Mucosa of gallbladder (tissue), 1 donor: ENCODE data around the gene JADE2. TPM values are rescaled to one million over a fixed set of nuclear protein-coding genes. Genes with fewer than 3 reads are reported as not detected.
"Not testable (repeated sequence)": the region's sequence is repeated elsewhere in the genome, so short reads cannot be mapped to it uniquely, and the experiment has no call there.

ENCODE experiments used
- DNase-seq: peaks from one replicate; pipeline ENCODE4 v3.0.0-alpha.2; 2020; ENCODE audit warnings: low spot score
- total RNA-seq: library from RNA; stranded (reverse); gene quantifications from one replicate; pipeline ENCODE4 v1.2.1, GENCODE V29; 2021
- donor health status: DM: no; HTN: no; CAD: no.

The JADE2 gene
- total RNA-seq, 1 donor from 2014 or later: 83.1 TPM

DNA sequence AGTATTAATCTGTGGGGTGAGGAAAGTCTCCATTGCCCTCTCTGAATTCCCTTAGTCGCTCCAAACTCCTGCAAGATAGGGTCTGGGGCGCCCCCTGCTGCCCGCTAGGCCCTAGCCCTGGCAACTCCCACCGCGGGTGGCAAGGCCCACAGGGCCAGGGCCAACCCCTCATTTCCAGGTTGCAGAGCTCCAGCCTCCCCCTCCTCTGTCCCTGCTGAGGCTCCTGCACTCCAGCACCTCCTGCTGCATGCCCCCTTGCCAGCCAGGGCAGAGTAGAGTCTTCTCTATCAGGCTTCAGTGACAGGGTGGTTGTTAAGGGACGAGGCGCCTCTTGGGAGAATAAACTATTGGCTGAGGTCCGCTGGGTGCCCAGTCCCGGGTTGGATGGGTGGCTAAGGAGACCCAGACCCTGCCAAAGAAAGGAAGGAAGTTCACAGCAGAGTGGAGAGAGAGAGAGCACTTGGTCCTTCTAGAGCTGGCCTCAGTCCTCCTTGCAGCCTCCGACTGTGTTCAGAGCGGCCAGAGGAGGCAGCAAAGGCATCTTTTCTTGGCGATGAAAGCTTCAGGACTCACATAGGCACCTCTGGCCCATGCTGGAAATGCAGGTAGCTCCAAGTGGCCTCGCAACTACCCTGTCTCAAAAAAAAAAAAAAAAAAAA lies 61.5 kb downstream of the JADE2 start:
- DNase-seq: peak; percentile 78

DNA sequence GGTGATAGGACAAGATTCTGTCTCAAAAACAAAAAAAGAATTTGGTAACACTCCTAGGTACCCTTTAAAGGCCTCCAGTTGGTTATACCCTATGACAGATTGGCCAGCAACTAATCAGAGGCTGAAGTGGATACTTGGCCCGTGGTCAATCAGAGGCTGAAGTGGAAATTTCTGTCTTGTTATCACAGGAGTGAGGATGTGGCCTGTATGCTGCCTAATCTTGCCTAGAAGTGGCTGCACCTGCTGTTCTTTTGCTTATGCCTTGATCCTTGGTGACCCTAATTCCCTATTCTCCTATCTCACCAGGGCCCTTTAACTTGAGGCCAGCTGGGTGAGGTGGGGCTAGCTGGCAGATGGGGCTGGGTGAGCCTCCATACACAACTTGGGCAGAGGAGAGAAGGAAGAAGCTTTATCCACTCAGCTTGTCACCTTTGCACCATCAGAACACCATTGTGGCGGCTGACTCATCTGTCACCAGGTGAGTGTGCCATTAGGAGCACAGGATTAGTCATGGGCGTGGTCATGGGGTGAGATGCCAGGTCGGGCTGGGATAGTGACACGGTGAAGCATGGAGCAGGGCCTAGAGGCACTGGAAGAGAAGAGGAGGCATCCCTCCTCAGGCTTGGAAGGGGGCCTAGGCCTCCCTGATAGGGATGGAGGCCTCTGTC lies 65.7 kb downstream of the JADE2 start:
- DNase-seq: peak; percentile 78

DNA sequence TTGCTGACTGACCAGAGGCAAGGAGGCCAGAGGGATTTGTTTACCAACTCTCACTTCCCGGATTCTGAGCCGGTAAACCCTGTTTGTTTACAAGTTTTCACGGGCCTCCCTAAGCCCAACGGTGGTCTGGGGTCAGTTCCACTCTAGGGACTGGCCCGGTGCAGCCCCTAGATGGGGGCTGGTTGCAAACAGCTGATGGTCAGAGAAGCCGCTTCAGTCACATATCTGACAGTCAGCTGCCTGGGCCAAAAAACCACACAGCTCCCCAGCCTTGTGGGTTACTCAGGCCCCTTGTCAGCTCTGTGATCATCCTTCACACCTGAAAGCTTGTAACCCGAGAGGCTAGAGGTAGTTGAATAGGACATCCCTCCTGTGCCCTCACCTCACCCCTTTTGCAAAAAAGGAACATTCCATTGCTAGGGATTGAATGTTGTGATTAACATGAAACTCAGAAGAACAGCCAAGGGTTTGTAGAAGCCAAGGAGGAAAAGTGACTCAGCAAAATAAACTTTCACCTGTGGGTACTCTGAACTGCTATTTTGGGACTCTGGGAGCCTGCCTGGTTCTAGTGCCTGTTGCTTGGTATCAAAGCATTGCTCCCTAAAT lies 66.8 kb downstream of the JADE2 start:
- no peak for DNase-seq

DNA sequence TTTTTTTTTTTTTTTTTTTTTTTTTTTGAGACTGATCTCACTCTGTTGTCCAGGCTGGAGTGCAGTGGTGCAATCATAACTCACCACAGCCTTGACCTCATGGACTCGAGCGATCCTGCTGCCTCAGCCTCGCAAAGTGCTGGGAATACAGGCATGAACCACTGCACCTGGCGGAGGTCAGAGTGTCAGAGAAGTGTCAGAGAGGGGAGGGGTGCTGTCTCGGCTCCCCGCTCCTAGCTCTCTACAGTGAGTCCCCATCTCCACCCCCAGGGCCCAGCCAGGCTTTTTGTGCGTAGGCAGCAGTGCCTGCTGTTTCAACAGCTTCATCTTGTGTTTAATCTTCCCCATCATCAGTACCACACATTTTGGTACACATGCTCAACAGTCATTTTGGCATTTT lies 68.9 kb downstream of the JADE2 start:
- no peak for DNase-seq

DNA sequence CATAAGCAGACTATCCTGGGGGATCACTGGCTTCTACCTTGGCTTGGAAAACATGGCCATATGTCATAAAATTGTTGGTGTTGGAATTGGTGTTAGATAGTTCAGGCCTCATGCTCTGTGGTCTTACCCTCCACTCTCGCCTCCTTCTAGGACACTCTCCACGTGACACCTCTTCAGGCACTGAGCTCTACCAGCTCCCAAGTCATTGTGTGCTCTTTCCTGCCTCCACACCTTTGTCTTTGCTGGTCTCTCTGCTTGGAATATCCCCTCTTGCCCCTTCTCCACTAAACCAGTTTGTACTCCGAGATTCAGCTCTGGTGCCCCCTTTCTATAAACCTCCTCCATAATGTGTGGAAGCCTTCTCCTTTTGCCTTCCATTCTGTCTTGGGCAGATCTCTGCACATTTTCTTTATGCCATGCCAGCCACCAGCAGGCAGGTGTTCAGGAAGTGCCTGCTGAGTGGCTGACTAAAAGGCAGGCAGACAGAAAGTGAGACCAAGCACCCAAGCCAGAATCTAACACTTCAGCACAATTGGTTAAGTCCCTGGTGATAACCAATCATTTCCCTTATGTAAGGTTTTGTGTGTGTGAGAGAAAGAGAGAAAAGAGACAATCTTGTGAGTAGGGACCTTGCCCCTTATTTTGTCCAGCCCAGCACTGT lies 69.5 kb downstream of the JADE2 start:
- no peak for DNase-seq

DNA sequence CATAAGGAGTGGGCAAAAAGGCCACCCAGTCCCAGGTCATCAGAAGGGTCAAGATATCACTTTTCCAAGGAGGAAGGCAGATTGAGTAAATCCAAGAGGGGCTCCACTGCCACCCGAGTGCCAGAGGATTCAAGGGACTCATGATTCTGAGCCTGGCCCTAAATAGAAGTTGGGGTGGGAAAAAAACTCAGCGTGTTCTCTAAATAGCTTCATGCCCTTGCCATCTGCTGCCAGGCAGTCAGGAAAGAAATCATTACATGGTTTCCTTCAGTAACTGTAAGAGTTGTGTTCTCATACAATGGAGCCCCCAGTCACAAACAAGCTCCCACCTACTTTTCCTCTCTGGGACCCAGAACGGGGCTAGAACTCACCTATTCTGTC lies 70.0 kb downstream of the JADE2 start:
- no peak for DNase-seq

DNA sequence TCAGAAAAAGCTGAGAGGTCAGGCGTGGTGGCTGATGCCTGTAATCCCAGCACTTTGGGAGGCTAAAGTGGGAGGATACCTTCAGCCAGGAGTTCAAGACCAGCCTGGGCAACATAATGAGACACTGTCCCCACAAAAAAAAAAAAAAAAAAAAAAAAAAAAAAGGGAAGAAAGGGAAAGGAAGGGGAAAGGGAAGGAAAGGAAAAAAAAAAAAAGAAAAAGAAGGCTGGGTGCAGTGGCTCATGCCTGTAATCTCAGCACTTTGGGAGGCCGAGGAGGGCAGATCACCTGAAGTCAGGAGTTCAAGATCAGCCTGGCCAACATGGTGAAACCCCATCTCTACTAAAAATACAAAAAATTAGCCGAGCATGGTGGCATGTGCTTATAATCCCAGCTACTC lies 74.3 kb downstream of the JADE2 start:
- not testable (repeated sequence) for DNase-seq

DNA sequence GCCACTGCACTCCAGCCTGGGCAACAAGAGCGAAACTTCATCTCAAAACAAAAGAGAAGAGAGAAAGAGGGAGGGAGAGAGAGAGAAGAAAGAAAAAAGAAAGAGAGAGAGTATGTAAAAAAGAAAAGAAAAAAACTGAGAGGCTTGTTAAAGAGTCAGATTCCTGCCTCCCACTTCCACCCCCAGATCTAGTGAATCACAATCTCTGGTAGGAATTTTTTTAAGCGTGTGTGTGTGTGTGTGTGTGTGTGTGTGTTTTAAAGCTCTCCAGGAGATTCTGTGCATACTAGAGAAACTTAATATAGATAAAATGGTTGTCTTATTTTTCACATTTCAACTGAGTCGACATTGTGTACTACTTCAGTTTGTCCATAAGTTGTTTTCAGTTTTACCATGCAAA lies 75.1 kb downstream of the JADE2 start:
- no peak for DNase-seq

DNA sequence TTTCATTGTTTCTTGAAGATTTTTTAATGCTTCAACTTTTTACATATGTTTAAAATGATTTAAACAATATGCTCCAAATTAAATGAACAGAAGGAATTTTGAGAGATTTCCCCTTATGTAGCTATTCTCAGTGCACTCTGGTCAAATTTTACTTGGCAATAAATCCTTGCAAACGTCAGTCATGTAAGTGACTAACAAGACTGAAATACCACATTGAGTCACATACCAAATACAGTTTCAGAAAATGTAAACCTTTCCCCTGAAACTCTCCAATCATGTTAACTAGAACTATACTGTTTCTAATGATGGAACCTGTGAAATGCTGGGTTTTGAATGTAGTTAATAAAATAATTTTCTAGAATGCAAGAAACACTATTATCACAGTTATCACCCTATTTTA lies 77.6 kb downstream of the JADE2 start:
- no peak for DNase-seq

DNA sequence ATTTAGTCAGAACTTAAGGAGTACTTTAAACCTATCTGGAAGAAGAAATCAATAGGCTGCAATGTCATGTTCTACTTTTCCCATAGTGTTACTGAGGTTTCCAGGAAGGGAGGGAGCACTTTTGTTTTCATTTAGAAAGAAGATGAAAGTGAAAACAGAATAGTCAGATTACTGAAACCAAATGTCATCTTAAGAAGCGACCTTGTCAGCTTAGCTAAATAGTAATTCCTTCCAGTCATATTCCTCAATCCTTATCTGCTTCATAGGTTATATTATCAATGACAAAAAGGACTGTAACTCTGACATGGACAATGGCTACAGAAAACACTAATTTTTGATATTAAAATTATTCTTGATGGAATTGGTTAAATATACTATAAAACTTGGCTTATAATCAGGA lies 79.4 kb downstream of the JADE2 start:
- DNase-seq: no peak

DNA sequence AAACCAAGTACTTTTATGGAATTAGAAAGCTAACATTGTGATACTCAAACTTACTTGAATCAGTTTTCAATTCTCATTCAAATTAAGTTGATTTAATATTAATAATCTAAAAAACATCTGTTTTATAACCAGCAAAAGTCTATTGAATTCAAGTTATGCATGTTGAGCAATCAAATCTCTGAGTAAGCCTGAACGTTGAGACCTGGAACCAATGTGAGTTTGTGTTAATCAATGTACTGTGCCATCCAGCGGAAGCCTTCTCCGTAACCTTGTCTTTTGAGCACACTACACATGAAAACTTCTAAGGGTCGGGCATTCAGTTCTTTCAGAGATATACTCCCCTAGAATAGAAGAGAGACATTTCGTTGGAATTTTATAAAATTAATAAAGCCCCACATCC lies 81.3 kb downstream of the JADE2 start:
- no peak for DNase-seq

DNA sequence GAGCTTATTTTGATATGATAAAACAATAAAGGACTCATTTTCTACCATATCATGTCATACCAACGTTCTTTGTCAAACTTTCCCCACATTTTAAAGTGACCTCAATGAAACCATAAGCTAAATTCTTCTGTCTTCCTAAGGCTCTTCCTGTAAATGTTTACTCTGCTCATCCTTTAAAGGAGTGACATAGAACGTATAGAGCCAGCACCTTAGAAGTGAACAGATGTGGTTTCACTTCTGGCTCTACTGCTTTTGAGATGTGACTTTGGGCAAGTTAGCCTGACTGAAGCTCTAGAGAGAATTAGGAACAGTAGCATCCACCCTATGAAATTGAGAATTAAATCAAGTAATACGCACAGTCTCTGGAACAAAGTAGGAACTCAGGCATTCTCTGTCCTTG lies 83.1 kb downstream of the JADE2 start:
- no peak for DNase-seq

DNA sequence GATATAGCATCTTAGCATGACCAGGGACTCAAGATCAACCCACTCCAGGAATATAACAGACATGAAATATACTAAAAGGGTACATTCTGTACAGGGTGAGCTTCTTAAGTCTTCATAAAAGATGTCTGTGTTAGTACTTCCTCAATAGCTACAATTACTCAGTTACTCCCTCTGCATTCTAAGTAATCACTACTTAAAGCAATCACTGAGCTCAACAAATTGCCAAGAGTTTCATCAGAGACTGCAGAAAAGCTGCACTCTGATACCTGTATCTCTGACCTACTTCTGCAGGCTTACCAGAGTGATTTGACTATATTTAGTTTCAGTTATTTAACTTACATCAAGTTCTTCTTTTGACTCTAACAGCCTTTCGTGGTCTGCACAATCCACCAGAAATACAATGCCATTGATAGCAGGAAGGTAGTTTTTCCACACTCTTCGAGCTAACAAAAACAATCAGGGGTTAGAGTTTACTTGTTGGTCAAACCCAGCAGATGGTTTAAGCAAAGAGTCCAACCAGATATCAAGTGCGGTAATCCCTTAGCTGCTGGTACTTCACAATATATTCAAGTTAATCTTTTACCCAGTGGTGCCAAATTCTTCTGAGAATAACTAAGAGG lies 83.9 kb downstream of the JADE2 start:
- DNase-seq: no peak

DNA sequence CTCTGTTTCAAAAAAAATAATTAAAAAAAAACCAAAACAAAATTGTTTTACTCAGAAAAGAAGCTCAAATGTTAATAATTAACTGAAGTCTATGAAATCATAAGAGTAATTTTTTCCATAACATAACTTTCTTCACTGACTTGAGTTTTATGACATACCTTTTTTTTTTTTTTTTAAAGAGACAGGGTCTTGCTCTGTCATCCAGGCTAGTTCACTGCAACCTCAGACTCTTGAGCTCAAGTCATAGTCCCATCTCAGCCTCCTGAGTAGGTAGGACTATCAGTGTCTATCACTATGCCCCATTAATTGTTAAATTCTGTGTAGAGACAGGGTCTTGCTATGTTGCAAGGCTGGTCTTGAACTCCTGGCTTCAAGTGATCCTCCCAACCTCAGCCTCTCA lies 85.3 kb downstream of the JADE2 start:
- DNase-seq: no peak

DNA sequence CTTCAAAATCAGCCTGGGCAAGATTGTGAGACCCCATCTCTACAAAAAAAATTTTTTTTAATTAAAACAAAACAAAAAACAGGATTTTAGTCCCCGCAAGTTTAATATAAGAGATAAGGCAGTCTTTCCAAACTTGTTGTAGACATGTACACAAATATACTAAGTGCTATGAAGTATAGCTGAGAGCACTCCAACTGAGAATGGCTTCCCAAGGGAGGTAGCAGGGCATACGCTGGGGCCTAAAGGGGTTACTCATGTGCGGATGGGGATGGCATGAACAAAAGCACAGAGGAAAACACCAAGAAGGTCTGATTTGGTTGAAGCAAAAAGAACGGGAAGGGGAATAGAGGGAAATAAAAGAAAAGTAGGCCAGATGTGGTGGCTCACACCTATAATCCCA lies 86.0 kb downstream of the JADE2 start:
- DNase-seq: no peak

DNA sequence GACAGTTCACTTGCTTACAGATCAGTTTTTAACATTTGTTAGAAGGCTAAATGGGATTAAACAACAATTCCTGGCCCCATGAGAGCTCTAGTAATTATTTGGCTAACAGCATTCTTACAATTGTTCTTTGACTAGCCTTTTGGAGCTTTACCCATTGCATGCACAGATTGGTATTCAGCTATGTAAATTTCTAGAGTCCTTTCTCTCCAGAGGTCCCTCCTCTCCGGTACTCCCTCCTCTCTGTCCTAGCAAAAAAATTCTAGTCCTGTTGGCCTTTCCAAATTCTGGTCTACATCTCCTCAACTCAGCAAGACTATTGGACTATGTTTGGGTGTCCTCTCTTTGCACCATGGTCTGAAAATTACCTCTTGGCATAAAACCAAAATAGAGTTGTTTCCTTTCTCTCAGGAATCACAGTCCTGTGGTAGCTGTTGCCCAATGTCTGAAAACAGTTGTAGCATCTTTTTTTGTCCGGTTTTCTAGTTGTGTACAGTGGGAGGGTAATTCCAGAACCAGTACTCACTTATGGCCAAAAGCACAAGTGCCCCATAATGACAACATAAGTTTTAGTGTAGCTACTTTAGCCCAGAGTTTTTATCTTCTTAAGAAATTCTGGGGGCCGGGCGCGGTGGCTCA lies 89.1 kb downstream of the JADE2 start:
- no peak for DNase-seq

DNA sequence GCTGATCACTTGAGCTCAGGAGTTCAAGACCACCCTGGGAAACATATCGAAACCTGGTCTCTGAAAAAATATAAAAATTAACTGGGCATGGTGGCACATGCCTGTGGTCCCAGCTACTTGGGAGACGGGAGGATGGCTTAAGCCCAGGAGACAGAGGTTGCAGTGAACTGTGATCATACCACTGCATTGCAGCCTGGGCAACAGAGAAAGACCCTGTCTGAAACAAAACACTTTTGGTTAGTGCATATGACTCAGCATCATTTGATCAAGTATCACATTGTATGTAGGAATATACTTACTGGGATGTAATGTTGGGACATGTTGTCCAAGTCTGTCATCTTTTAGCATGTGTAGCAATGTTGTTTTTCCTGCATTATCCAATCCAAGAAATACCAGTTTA lies 95.2 kb downstream of the JADE2 start:
- DNase-seq: no peak

DNA sequence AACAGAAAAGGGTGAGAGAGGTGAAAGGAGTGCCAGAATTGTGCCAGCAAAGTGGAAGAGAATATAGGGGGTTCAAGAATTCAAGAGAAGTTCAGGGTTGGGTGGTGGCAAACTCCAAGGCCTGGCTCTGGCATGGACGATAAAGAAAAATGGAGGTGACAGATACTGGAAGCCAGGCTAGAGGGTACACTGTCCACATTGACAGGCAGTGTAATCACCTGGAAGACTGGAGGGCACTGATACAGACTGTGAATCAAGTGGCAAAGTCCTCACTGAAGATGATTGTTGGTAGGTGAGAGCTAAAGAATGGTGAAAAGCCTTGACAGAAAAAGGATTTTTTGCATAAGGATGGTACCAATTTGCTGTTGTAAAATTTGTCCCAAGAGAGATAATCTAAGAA lies 100.1 kb downstream of the JADE2 start:
- no peak for DNase-seq

DNA sequence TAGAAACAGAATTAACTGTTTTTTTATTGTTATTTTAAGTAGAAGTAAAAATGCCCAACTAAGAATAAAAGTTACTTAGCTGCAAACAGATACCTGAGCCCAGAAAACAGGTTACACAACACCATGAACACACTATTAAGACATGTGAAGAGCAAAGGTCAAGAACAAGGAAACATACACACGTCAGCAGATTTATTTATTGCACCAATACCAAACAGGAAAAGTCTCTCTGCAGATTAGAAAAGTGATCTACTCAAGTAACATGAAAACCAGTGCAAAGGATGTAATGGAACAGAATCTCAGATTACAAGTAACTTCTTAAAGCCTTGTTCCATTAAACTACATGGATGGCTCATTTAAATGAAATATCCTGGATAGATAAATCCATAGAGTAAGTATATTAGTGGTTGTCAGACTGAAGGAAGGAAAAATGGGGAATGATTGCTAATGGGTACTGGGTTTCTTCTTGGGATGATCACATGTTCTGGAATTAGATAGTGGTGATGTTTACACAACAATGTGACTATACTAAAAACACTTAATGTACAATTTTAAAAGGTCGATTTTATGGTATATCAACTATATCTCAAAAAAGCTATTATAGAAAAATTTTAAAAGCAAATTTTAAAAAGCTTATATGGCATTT lies 101.0 kb downstream of the JADE2 start:
- DNase-seq: no peak
